CD4-positive, alpha-beta memory T cell (primary cell): ENCODE results near the gene OLFML2A. TPM values are rescaled to one million over a fixed set of nuclear protein-coding genes. Genes with fewer than 3 reads are reported as not detected.

Experiments used
- CTCF ChIA-PET: fragments of 350-600 bp; sonication (Branson Sonifier 250); formaldehyde crosslinking; loops from one replicate; lab custom pipeline; 2021; ENCODE audit warnings: inconsistent platforms; ENCODE audit not compliant: partially characterized antibody; lab: Charles Lee
- POLR2A ChIA-PET: fragments of 350-600 bp; sonication (Branson Sonifier 250); formaldehyde crosslinking; loops from one replicate; lab custom pipeline; 2021; ENCODE audit not compliant: partially characterized antibody; lab: Charles Lee
- DNase-seq, 5 donors: peaks; one replicate each; pipeline versions ENCODE4 v3.0.0 to v3.0.0-alpha.2; 2020 to 2022; ENCODE audit warnings: mixed read lengths in 1 of 5
- H3K27ac ChIP-seq: one replicate; pipeline ENCODE4 v1.7.0; 2013; ENCODE audit warnings: low read depth, low read length
- H3K27me3 ChIP-seq: 2 replicates; pipeline ENCODE4 v1.7.0; 2013; ENCODE audit warnings: mild to moderate bottlenecking, low read length, moderate library complexity; ENCODE audit not compliant: insufficient read depth
- H3K36me3 ChIP-seq: 2 replicates; pipeline ENCODE4 v1.7.0; 2013; ENCODE audit warnings: mild to moderate bottlenecking, low read length, moderate library complexity; ENCODE audit not compliant: insufficient read depth
- H3K4me1 ChIP-seq: 2 replicates; pipeline ENCODE4 v1.7.0; 2013; ENCODE audit warnings: mild to moderate bottlenecking, low read length, moderate library complexity; ENCODE audit not compliant: insufficient read depth
- H3K4me3 ChIP-seq, 2 donors: one replicate each; pipeline ENCODE4 v1.7.0; 2013; ENCODE audit warnings: low read length in 2 of 2, mild to moderate bottlenecking in 1 of 2
- H3K9me3 ChIP-seq, 2 donors: one replicate each; pipeline ENCODE4 v1.7.0; 2013; ENCODE audit warnings: low read length in 2 of 2, control low read depth in 1 of 2; ENCODE audit not compliant: control insufficient read depth in 1 of 2
- H3K27ac Mint-ChIP-seq, 7 donors: one replicate each; pipeline ENCODE4 v1.8.0; 2020 to 2021; ENCODE audit warnings: mixed read lengths in 7 of 7, mild to moderate bottlenecking in 6 of 7, inconsistent platforms in 3 of 7, moderate library complexity in 3 of 7
- H3K27me3 Mint-ChIP-seq, 2 donors: one replicate each; pipeline ENCODE4 v1.8.0; 2020 to 2021; ENCODE audit warnings: mixed read lengths in 2 of 2
- H3K36me3 Mint-ChIP-seq, 2 donors: one replicate each; pipeline ENCODE4 v1.8.0; 2020 to 2021; ENCODE audit warnings: mixed read lengths in 2 of 2, inconsistent platforms in 1 of 2, mild to moderate bottlenecking in 1 of 2
- H3K4me1 Mint-ChIP-seq, 4 donors: one replicate each; pipeline ENCODE4 v1.8.0; 2020 to 2021; ENCODE audit warnings: mixed read lengths in 4 of 4, mild to moderate bottlenecking in 1 of 4
- H3K4me3 Mint-ChIP-seq, 8 donors: one replicate each; pipeline ENCODE4 v1.8.0; 2020 to 2021; ENCODE audit warnings: mixed read lengths in 8 of 8, mild to moderate bottlenecking in 7 of 8, moderate library complexity in 6 of 8, inconsistent platforms in 3 of 8
- H3K9me3 Mint-ChIP-seq, 8 donors: one replicate each; pipeline ENCODE4 v1.8.0; 2020 to 2021; ENCODE audit warnings: mixed read lengths in 8 of 8, mild to moderate bottlenecking in 5 of 8, inconsistent platforms in 3 of 8, moderate library complexity in 1 of 8
- intact Hi-C: fragments of 100-400 bp; cut with micrococcal nuclease; formaldehyde crosslinking; loops from one replicate; pipeline ENCODE4 v1.15.1; 2023
- polyA plus RNA-seq, 2 donors: library from polyadenylated mRNA; unstranded; fragments of 300-500 nt; fragmentation: Illumina TruSeq; gene quantifications; one replicate each; pipeline ENCODE4 v1.2.3, GENCODE V29; 2021
- total RNA-seq, 2 experiments: library from RNA; stranded (reverse); gene quantifications; one replicate each; pipeline ENCODE4 v1.2.3, GENCODE V29; 2021

Gene OLFML2A
- total and polyA plus RNA-seq, 4 experiments from 2014 or later = not detected

DNA sequence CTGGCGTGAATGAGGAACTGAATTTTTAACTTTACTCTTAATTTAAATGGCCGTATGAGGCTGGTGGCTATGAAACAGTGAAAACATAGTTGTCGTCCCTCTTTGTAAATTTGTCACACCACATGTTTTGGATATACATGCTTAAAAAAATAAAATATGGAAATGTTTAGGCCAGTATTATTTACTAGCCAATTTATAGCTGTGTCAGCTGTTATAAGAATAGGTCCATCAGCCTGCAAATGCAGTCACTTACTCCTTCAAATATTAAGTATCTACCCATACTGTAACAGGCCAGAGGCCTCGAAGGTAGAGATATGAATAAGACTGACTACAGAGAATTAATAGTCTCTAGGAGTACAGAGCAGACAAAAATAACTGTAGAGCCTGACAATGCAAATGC, 35.8 kb upstream of the OLFML2A start:
- no peak overlapping the region for H3K27ac ChIP-seq
- Mint-ChIP-seq H3K4me3 (no peak overlapping the region), H3K9me3 (no peaks in the 10 kb centered on the region), H3K27ac (no peak overlapping the region), H3K4me1 (no peaks in the 10 kb centered on the region), H3K27me3 (peaks cover 0 to 17% of the 10 kb centered on the region in 2 donors), H3K36me3 (no peaks in the 10 kb centered on the region)
- H3K4me3 ChIP-seq = no peak overlapping the region
- no peaks in the 10 kb centered on the region for H3K36me3 ChIP-seq
- no peaks in the 10 kb centered on the region for H3K9me3 ChIP-seq
- ChIA-PET CTCF (no interaction called here), POLR2A (no interaction called here)
- intact Hi-C loops = no loop called here
- H3K27me3 ChIP-seq = no peaks in the 10 kb centered on the region
- no peak for DNase-seq
- no peaks in the 10 kb centered on the region for H3K4me1 ChIP-seq

DNA sequence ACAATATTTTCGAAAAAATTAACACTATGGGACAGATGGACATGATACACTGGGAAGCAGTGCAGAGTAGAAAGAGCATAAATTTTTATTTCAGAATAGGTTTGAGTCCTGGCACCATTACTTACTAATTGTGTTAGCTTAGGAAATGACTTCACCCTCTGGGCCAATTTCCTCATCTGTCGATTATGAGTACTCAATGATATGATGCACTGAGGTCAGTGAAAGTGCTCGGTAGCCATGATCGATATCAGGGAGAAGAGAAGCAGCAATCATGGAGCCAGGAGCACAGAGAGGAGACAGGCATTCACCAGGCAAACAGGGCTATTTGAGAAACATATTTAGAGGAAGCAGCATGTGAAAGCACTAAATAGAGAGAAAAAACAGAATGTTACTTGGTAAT, 35.3 kb upstream of the OLFML2A start:
- no peak for DNase-seq

DNA sequence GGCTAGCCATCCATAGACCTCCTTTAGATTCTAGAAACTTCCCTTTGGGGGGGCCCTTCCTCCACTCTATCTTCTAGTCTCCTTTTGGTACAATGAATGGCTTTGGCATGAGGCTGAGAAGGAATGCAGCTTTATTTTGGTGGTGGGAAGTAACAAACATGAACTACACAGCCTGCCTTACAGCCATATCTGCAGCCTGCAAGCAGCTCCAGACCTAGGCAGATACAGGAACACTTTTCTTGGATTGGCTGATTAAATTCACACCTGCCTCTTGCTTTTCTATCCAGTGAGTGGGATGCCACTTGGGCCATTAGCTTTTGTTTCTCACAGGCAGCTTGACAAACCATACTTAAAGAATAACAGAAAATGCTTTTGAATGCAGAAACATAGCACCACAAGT, 34.0 kb upstream of the OLFML2A start:
- Histone ChIP-seq H3K36me3 (no peaks in the 10 kb centered on the region), H3K27me3 (no peaks in the 10 kb centered on the region), H3K4me1 (no peaks in the 10 kb centered on the region), H3K4me3 (no peak overlapping the region), H3K27ac (no peak overlapping the region), H3K9me3 (no peaks in the 10 kb centered on the region)
- CTCF ChIA-PET = interaction anchor here (0.7 to 1.2 kb wide), 2 partner anchors 32 to 33 kb away, joined by 3 to 4 read pairs; no protein-coding TSS in a partner anchor
- intact Hi-C loops = no loop called here
- Mint-ChIP-seq H3K27ac (no peak overlapping the region), H3K36me3 (no peaks in the 10 kb centered on the region), H3K27me3 (peaks cover 2 to 21% of the 10 kb centered on the region in 2 donors), H3K4me1 (no peaks in the 10 kb centered on the region), H3K9me3 (no peaks in the 10 kb centered on the region), H3K4me3 (no peak overlapping the region)
- POLR2A ChIA-PET = no interaction called here
- DNase-seq = no peak

More for the DNA sequence above, 35.3 kb upstream of the OLFML2A start:
- H3K27me3 ChIP-seq = no peaks in the 10 kb centered on the region
- Mint-ChIP-seq H3K27ac (no peak overlapping the region), H3K27me3 (peaks cover 0 to 17% of the 10 kb centered on the region in 2 donors), H3K36me3 (no peaks in the 10 kb centered on the region), H3K4me1 (no peaks in the 10 kb centered on the region), H3K9me3 (no peaks in the 10 kb centered on the region), H3K4me3 (no peak overlapping the region)
- ChIA-PET CTCF (no interaction called here), POLR2A (no interaction called here)
- H3K36me3 ChIP-seq = no peaks in the 10 kb centered on the region
- no peak overlapping the region for H3K4me3 ChIP-seq
- intact Hi-C loops = no loop called here
- H3K9me3 ChIP-seq = no peaks in the 10 kb centered on the region
- H3K27ac ChIP-seq = no peak overlapping the region
- no peaks in the 10 kb centered on the region for H3K4me1 ChIP-seq

- Histone ChIP-seq H3K36me3 (no peaks in the 10 kb centered on the region), H3K4me1 (no peaks in the 10 kb centered on the region), H3K4me3 (no peak overlapping the region), H3K27me3 (no peaks in the 10 kb centered on the region), H3K9me3 (no peaks in the 10 kb centered on the region), H3K27ac (no peak overlapping the region)
- Mint-ChIP-seq H3K4me3 (no peak overlapping the region), H3K9me3 (no peaks in the 10 kb centered on the region), H3K27ac (no peak overlapping the region), H3K27me3 (peaks cover 2 to 21% of the 10 kb centered on the region in 2 donors), H3K4me1 (no peaks in the 10 kb centered on the region), H3K36me3 (no peaks in the 10 kb centered on the region)
- intact Hi-C loops = no loop called here
- ChIA-PET POLR2A (no interaction called here), CTCF (interaction anchor here (1.2 kb wide), 1 partner anchor 34 kb away, joined by 4 read pairs; no protein-coding TSS in a partner anchor)
- DNase-seq = no peak
Measured at GRCh38 chr9:124743686-124744348, 33.1 kb upstream of the OLFML2A start.

DNA sequence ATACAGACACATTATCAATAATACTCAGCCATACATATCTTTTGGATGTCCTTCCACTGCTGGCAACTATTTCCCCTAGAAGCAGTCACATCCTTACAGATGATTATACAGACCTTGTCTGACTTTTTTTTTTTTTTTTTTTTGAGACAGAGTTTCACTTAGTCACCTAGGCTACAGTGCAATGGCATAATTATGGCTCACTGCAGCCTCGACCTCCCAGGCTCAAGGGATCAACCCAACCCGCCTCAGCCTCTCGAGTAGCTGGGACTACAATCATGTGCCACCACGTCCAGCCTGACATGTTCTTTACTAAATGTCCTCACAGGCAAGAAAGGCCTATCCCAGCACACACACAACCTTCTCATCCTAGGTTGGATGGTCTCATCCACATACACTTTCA, 29.9 kb upstream of the OLFML2A start:
- H3K27ac Mint-ChIP-seq = no peak overlapping the region
- no peaks in the 10 kb centered on the region for H3K9me3 ChIP-seq
- no peaks in the 10 kb centered on the region for H3K36me3 ChIP-seq
- H3K4me1 ChIP-seq = no peaks in the 10 kb centered on the region
- intact Hi-C loops = no loop called here
- no peaks in the 10 kb centered on the region for H3K9me3 Mint-ChIP-seq
- H3K27me3 Mint-ChIP-seq = peaks cover 16 to 18% of the 10 kb centered on the region in 2 donors
- no peak for DNase-seq
- H3K27me3 ChIP-seq = peaks cover 4% of the 10 kb centered on the region
- no peak overlapping the region for H3K27ac ChIP-seq
- CTCF ChIA-PET = no interaction called here
- H3K4me3 ChIP-seq = no peak overlapping the region
- no peaks in the 10 kb centered on the region for H3K4me1 Mint-ChIP-seq
- H3K36me3 Mint-ChIP-seq = no peaks in the 10 kb centered on the region
- POLR2A ChIA-PET = no interaction called here
- H3K4me3 Mint-ChIP-seq = no peak overlapping the region

GRCh38 chr9:124749284-124749683, 27.6 kb upstream of the OLFML2A start:
- H3K4me1 Mint-ChIP-seq = no peaks in the 10 kb centered on the region
- intact Hi-C loops = no loop called here
- no peak overlapping the region for H3K27ac Mint-ChIP-seq
- POLR2A ChIA-PET = no interaction called here
- Histone ChIP-seq H3K9me3 (no peaks in the 10 kb centered on the region), H3K27me3 (peaks cover 4% of the 10 kb centered on the region), H3K4me3 (no peak overlapping the region), H3K27ac (no peak overlapping the region), H3K4me1 (no peaks in the 10 kb centered on the region), H3K36me3 (no peaks in the 10 kb centered on the region)
- peaks cover 22 to 23% of the 10 kb centered on the region in 2 donors for H3K27me3 Mint-ChIP-seq
- no peak overlapping the region for H3K4me3 Mint-ChIP-seq
- no peaks in the 10 kb centered on the region for H3K36me3 Mint-ChIP-seq
- DNase-seq = no peak
- no peaks in the 10 kb centered on the region for H3K9me3 Mint-ChIP-seq
- CTCF ChIA-PET = interaction anchor here (1.2 kb wide), 1 partner anchor 24 kb away, joined by 3 read pairs; no protein-coding TSS in a partner anchor

GRCh38 chr9:124749781-124750180, 27.2 kb upstream of the OLFML2A start:
- ChIA-PET POLR2A (no interaction called here), CTCF (interaction anchor here (1.2 kb wide), 1 partner anchor 24 kb away, joined by 3 read pairs; no protein-coding TSS in a partner anchor)
- no peaks in the 10 kb centered on the region for H3K36me3 ChIP-seq
- H3K27me3 ChIP-seq = peaks cover 4% of the 10 kb centered on the region
- no peaks in the 10 kb centered on the region for H3K9me3 ChIP-seq
- no peaks in the 10 kb centered on the region for H3K4me1 Mint-ChIP-seq
- H3K9me3 Mint-ChIP-seq = no peaks in the 10 kb centered on the region
- intact Hi-C loops = no loop called here
- H3K36me3 Mint-ChIP-seq = no peaks in the 10 kb centered on the region
- no peak overlapping the region for H3K4me3 ChIP-seq
- no peaks in the 10 kb centered on the region for H3K4me1 ChIP-seq
- no peak for DNase-seq
- H3K27ac Mint-ChIP-seq = no peak overlapping the region
- no peak overlapping the region for H3K27ac ChIP-seq
- H3K4me3 Mint-ChIP-seq = no peak overlapping the region
- H3K27me3 Mint-ChIP-seq = peaks cover 22 to 28% of the 10 kb centered on the region in 2 donors
